Measurements from ENCODE around the gene PTTG2.

DNA sequence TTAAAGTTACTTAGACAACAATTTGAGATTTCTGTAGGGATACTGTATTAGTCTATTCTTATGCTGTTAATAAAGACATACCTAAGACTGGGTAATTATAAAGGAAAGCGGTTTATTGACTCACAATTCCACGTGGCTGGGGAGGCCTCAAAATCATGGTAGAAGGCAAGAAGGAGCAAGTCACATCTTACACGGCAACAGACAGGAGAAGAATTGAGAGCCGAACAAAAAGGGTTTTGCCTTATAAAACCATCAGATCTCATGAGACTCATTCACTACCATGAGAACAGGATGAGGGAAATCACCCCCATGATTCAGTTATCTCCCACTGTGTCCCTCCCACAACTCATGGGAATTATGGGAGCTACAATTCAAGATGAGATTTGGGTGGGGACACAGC is 11.0 kb downstream of the PTTG2 start:
- TF ChIP-seq POLR2A (IDR thresholded peaks at IDR 0.05), result no peak
- TF ChIP-seq, protein P1, sequence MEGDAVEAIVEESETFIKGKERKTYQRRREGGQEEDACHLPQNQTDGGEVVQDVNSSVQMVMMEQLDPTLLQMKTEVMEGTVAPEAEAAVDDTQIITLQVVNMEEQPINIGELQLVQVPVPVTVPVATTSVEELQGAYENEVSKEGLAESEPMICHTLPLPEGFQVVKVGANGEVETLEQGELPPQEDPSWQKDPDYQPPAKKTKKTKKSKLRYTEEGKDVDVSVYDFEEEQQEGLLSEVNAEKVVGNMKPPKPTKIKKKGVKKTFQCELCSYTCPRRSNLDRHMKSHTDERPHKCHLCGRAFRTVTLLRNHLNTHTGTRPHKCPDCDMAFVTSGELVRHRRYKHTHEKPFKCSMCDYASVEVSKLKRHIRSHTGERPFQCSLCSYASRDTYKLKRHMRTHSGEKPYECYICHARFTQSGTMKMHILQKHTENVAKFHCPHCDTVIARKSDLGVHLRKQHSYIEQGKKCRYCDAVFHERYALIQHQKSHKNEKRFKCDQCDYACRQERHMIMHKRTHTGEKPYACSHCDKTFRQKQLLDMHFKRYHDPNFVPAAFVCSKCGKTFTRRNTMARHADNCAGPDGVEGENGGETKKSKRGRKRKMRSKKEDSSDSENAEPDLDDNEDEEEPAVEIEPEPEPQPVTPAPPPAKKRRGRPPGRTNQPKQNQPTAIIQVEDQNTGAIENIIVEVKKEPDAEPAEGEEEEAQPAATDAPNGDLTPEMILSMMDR (IDR thresholded peaks at IDR 0.05), result no peak
